Body of pancreas (tissue), 4 donors: ENCODE results near the gene IQCC.

ENCODE experiments used
- POLR2A ChIP-seq, 3 donors: fragments of 450-650 bp; IDR thresholded peaks; one replicate each; pipeline ENCODE4 v1.6.1; 2016; ENCODE audit warnings: antibody characterized with exemption in 3 of 3, mild to moderate bottlenecking in 2 of 3
- TF ChIP-seq, protein P1 (sequence below), 7 experiments: fragments of 450-650 bp in 4 of 7; fragments of 200-600 bp in 3 of 7; sonication (generic) in 3 of 7; IDR thresholded peaks; one replicate each; pipeline ENCODE4 v1.5.1; 2016 to 2019; ENCODE audit warnings: antibody characterized with exemption in 7 of 7

DNA sequence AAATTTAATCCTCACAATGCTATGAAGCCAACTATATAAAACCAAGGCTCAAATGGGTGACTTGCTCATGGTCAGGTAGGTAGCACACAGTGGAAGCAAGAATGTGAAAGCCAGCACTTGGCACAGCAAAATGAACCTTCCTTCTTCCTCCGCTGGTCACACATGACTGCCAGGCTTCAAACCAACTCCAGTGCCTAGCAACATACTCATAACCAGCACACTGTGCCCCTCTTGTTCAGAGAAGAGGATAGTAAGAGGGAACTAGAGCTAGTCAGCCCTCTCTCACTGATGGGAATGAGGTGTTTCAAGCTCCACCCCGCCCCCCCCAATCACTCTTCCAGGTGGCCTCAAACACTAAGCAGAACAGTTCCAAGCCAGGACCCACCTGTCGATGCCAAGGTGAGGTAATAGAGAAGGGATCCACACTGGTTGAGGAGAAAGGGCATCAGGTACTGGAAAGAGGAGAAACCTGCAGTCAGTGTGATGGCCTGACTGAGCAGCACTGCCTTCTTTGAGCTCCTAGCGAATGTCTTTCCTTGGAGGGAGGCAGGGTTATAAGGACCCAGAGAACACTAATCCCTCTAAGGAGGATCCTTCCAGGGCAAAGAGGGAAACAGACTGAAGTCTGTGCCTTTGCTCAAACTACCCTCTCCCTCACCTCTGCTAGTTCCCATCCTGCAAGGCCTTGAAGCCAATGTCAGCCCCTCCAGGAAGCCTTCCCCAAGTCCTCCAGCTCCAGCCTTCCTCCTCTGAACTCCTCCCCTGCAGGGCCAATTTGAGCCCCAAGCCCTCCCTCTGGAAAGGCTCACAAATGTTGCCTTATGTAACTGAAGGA is 15.5 kb downstream of the IQCC start:
- TF ChIP-seq, protein P1, sequence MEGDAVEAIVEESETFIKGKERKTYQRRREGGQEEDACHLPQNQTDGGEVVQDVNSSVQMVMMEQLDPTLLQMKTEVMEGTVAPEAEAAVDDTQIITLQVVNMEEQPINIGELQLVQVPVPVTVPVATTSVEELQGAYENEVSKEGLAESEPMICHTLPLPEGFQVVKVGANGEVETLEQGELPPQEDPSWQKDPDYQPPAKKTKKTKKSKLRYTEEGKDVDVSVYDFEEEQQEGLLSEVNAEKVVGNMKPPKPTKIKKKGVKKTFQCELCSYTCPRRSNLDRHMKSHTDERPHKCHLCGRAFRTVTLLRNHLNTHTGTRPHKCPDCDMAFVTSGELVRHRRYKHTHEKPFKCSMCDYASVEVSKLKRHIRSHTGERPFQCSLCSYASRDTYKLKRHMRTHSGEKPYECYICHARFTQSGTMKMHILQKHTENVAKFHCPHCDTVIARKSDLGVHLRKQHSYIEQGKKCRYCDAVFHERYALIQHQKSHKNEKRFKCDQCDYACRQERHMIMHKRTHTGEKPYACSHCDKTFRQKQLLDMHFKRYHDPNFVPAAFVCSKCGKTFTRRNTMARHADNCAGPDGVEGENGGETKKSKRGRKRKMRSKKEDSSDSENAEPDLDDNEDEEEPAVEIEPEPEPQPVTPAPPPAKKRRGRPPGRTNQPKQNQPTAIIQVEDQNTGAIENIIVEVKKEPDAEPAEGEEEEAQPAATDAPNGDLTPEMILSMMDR (IDR thresholded peaks at IDR 0.05): no peak
- no peak for TF ChIP-seq POLR2A (IDR thresholded peaks at IDR 0.05)
